ENCODE measurements around the gene GSTO2. TPM values are rescaled to one million over a fixed set of nuclear protein-coding genes. Genes with fewer than 3 reads are reported as not detected.

GSTO2 gene
- total and polyA plus RNA-seq, 2 experiments from 2014 or later: 30.7 to 49.8 TPM

GRCh38 chr10:104296687-104297436 is 27.9 kb downstream of the GSTO2 start (continued):
- TF ChIP-seq CTCF (conservative IDR thresholded peaks at IDR 0.05; ENCODE audit: low read depth in 2 of 2) (no peak), CREB1 (CRISPR knock-in tag; IDR thresholded peaks at IDR 0.05; ENCODE audit: low read depth) (no peak), NANOG (IDR thresholded peaks at IDR 0.05; ENCODE audit: borderline replicate concordance) (no peak), ZNF462 (CRISPR knock-in tag; IDR thresholded peaks at IDR 0.05) (no peak)
